ENCODE data around the gene USP48. TPM values are rescaled to one million over a fixed set of nuclear protein-coding genes. Genes with fewer than 3 reads are reported as not detected.

Gene USP48
- total RNA-seq, 1 donor from 2014 or later, result 67.5 TPM

DNA sequence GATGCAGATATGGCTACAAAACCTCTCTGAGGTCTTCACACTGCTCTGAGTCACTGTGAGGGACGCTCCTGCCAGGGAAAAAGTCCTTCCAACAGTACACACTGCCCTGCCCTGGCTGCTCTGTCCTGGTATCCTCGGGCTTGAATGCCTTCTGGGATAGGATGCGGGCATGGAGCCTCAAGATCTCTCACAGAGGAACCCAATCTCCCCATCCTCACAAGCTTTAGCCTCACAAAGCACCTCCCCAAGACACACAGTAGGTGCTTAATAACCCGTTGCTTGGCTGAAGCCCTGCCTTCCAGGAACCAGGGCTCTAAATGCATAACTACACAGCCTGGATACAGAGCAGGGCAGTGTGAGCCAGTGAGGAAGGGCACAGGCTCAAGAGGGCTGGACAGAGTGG, 123.0 kb downstream of the USP48 start:
- intact Hi-C loops (cut with DNase I), result no loop called here

GRCh38 chr1:21659099-21659923, 123.6 kb downstream of the USP48 start:
- H3K36me3 ChIP-seq, result no peaks in the 10 kb centered on the region
- no peak overlapping the region for H3K4me3 ChIP-seq
- DNase-seq (ENCODE audit: extremely low spot score in 2 of 2), result no peak
- H3K27me3 ChIP-seq, result no peaks in the 10 kb centered on the region
- no peaks in the 10 kb centered on the region for H3K9me3 ChIP-seq
- TF ChIP-seq, protein P1, sequence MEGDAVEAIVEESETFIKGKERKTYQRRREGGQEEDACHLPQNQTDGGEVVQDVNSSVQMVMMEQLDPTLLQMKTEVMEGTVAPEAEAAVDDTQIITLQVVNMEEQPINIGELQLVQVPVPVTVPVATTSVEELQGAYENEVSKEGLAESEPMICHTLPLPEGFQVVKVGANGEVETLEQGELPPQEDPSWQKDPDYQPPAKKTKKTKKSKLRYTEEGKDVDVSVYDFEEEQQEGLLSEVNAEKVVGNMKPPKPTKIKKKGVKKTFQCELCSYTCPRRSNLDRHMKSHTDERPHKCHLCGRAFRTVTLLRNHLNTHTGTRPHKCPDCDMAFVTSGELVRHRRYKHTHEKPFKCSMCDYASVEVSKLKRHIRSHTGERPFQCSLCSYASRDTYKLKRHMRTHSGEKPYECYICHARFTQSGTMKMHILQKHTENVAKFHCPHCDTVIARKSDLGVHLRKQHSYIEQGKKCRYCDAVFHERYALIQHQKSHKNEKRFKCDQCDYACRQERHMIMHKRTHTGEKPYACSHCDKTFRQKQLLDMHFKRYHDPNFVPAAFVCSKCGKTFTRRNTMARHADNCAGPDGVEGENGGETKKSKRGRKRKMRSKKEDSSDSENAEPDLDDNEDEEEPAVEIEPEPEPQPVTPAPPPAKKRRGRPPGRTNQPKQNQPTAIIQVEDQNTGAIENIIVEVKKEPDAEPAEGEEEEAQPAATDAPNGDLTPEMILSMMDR (IDR thresholded peaks at IDR 0.05), result peak; percentile 67 to 81 (median 72)
- no peak for TF ChIP-seq POLR2AphosphoS5 (IDR thresholded peaks at IDR 0.05; ENCODE audit: insufficient read depth in 1 of 2, low read depth in 1 of 2)
- TF ChIP-seq POLR2A (IDR thresholded peaks at IDR 0.05), result no peak
- no peak overlapping the region for H3K27ac ChIP-seq
- intact Hi-C loops (cut with DNase I), result no loop called here
- H3K4me1 ChIP-seq, result peaks cover 6% of the 10 kb centered on the region

More for the DNA sequence above, 123.0 kb downstream of the USP48 start:
- TF ChIP-seq POLR2A (IDR thresholded peaks at IDR 0.05), result no peak
- TF ChIP-seq, protein P1 (IDR thresholded peaks at IDR 0.05), result no peak
- no peak for TF ChIP-seq POLR2AphosphoS5 (IDR thresholded peaks at IDR 0.05; ENCODE audit: insufficient read depth in 1 of 2, low read depth in 1 of 2)
- H3K27ac ChIP-seq, result no peak overlapping the region
- no peaks in the 10 kb centered on the region for H3K9me3 ChIP-seq
- no peak for DNase-seq (ENCODE audit: extremely low spot score in 2 of 2)
- peaks cover 6% of the 10 kb centered on the region for H3K4me1 ChIP-seq
- no peaks in the 10 kb centered on the region for H3K36me3 ChIP-seq
- H3K27me3 ChIP-seq, result no peaks in the 10 kb centered on the region
- no peak overlapping the region for H3K4me3 ChIP-seq

GRCh38 chr1:21657456-21658190, 125.3 kb downstream of the USP48 start:
- intact Hi-C loops (cut with DNase I), result no loop called here
- no peaks in the 10 kb centered on the region for H3K36me3 ChIP-seq
- DNase-seq (ENCODE audit: extremely low spot score in 2 of 2), result no peak

GRCh38 chr1:21655748-21656147, 127.2 kb downstream of the USP48 start:
- Histone ChIP-seq H3K27me3 (no peaks in the 10 kb centered on the region), H3K4me3 (no peak overlapping the region), H3K36me3 (no peaks in the 10 kb centered on the region), H3K9me3 (no peaks in the 10 kb centered on the region), H3K4me1 (peaks cover 19% of the 10 kb centered on the region), H3K27ac (no peak overlapping the region)
- TF ChIP-seq POLR2AphosphoS5 (IDR thresholded peaks at IDR 0.05; ENCODE audit: insufficient read depth in 1 of 2, low read depth in 1 of 2) (no peak), POLR2A (IDR thresholded peaks at IDR 0.05) (no peak)
- TF ChIP-seq, protein P1 (IDR thresholded peaks at IDR 0.05), result no peak
- intact Hi-C loops (cut with DNase I), result no loop called here
- DNase-seq (ENCODE audit: extremely low spot score in 2 of 2), result no peak

More at GRCh38 chr1:21657456-21658190, 125.3 kb downstream of the USP48 start:
- no peaks in the 10 kb centered on the region for H3K9me3 ChIP-seq
- H3K27ac ChIP-seq, result no peak overlapping the region
- H3K4me1 ChIP-seq, result peaks cover 6% of the 10 kb centered on the region
- no peak for TF ChIP-seq POLR2AphosphoS5 (IDR thresholded peaks at IDR 0.05; ENCODE audit: insufficient read depth in 1 of 2, low read depth in 1 of 2)
- no peak for TF ChIP-seq POLR2A (IDR thresholded peaks at IDR 0.05)
- TF ChIP-seq, protein P1 (IDR thresholded peaks at IDR 0.05), result no peak
- H3K4me3 ChIP-seq, result no peak overlapping the region
- no peaks in the 10 kb centered on the region for H3K27me3 ChIP-seq

Data from vagina (tissue), 2 donors.